IPS-20b (cell line): ENCODE data around the gene AP2A1.
"Not testable (repeated sequence)": the region's sequence is repeated elsewhere in the genome, so short reads cannot be mapped to it uniquely, and the experiment has no call there.

ENCODE experiments used
- H3K27ac ChIP-seq: one replicate; pipeline ENCODE4 v1.5.1; 2013; ENCODE audit warnings: low read length
- H3K27me3 ChIP-seq: 2 replicates; pipeline ENCODE4 v1.6.1; 2013; ENCODE audit warnings: mild to moderate bottlenecking, low read length, inconsistent platforms; ENCODE audit not compliant: insufficient read depth
- H3K36me3 ChIP-seq: 2 replicates; pipeline ENCODE4 v1.6.1; 2013; ENCODE audit warnings: low read depth, mild to moderate bottlenecking, inconsistent platforms, low read length, moderate library complexity; ENCODE audit not compliant: insufficient read depth
- H3K4me1 ChIP-seq: 2 replicates; pipeline ENCODE4 v1.6.1; 2013; ENCODE audit warnings: mild to moderate bottlenecking, control low read depth, inconsistent platforms, low read length, moderate library complexity; ENCODE audit not compliant: insufficient read depth
- H3K4me3 ChIP-seq: 2 replicates; pipeline ENCODE4 v1.5.1; 2013; ENCODE audit warnings: mild to moderate bottlenecking, low read length, inconsistent platforms
- H3K9ac ChIP-seq: 2 replicates; pipeline ENCODE4 v1.6.1; 2013; ENCODE audit warnings: low read depth, mild to moderate bottlenecking, inconsistent platforms, low read length, moderate library complexity
- H3K9me3 ChIP-seq: 2 replicates; pipeline ENCODE4 v1.6.1; 2013; ENCODE audit warnings: mild to moderate bottlenecking, low read depth, low read length, inconsistent platforms; ENCODE audit not compliant: insufficient read depth

The AP2A1 gene

DNA sequence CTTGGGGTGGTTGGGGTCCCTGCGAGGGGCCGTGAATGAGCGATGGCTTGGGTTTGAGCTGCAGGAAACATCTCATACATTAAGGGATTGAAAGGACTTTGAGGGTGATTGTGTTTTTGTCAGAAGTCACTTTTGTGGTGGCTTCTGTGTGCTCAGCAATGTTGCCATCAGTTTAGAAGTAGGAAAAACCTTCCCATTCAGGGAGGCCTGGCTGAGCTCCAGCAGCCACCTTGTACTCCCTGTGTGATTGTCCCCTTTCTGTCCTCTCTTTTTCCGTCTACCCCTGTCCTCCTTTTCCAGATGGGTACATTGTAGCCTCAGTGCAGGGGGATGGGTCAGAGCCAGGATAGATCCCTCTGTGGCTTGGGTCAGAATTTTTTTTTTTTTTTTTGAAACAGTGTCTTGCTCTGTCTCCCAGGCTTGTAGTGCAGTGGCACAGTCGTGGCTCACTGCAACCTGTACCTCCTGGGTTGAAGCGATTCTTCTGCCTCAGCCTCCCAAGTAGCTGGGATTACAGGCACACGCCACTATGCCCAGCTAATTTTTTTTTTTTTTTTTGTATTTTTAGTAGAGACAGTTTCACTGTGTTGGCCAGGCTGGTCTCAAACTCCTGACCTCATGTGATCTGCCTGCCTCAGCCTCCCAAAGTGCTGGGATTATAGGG is 52.8 kb downstream of the AP2A1 start:
- Histone ChIP-seq H3K9ac (peak overlapping the region; percentile 91; the same call in 1 of the 2 replicates), H3K4me3 (peak overlapping the region; percentile 88), H3K36me3 (peaks cover 24% of the 10 kb centered on the region)
- H3K9me3 ChIP-seq, H3K27me3 ChIP-seq, H3K4me1 ChIP-seq, H3K27ac ChIP-seq: not testable (repeated sequence)

GRCh38 chr19:49820125-49820524 is 53.3 kb downstream of the AP2A1 start:
- Histone ChIP-seq H3K27ac (no peak overlapping the region), H3K4me1 (no peaks in the 10 kb centered on the region; the same call in 1 of the 2 replicates)

GRCh38 chr19:49823472-49823871 is 56.7 kb downstream of the AP2A1 start:
- peaks cover 27% of the 10 kb centered on the region for H3K36me3 ChIP-seq
- no peaks in the 10 kb centered on the region for H3K27me3 ChIP-seq
- no peaks in the 10 kb centered on the region for H3K9me3 ChIP-seq
- H3K9ac ChIP-seq: no peak overlapping the region
- no peak overlapping the region for H3K27ac ChIP-seq
- no peak overlapping the region for H3K4me3 ChIP-seq
- no peaks in the 10 kb centered on the region; the same call in 1 of the 2 replicates for H3K4me1 ChIP-seq

More at GRCh38 chr19:49820125-49820524, 53.3 kb downstream of the AP2A1 start:
- Histone ChIP-seq H3K9ac (no peak overlapping the region), H3K36me3 (peaks cover 27% of the 10 kb centered on the region), H3K27me3 (no peaks in the 10 kb centered on the region), H3K9me3 (no peaks in the 10 kb centered on the region), H3K4me3 (no peak overlapping the region)

GRCh38 chr19:49824662-49825061 is 57.9 kb downstream of the AP2A1 start:
- Histone ChIP-seq H3K27ac (no peak overlapping the region), H3K4me3 (no peak overlapping the region), H3K9ac (no peak overlapping the region), H3K36me3 (peaks cover 31% of the 10 kb centered on the region), H3K9me3 (no peaks in the 10 kb centered on the region), H3K4me1 (no peaks in the 10 kb centered on the region), H3K27me3 (no peaks in the 10 kb centered on the region)

DNA sequence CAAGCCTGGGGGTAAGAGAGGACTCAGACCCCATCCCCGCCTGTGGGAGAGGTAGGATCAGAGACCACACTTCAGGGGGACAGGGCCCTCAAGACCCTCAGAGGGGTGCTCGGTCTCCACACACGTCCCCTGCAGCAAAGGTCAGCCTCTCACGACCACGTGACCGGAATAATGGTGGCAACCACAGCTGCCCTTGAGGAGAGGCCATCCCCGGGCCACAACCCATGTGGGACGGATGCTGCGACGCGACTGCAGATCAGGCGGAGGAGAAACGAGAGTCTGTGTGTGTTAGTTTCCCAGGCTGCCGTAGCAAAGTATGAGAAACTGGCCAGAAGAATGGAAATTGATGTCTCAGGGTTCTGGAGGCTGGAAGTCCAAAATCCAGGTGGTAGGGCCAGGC is 60.2 kb downstream of the AP2A1 start:
- H3K9ac ChIP-seq: no peak overlapping the region
- H3K9me3 ChIP-seq: no peaks in the 10 kb centered on the region
- H3K36me3 ChIP-seq: peaks cover 37% of the 10 kb centered on the region

GRCh38 chr19:49829200-49829599 is 62.4 kb downstream of the AP2A1 start:
- H3K4me3 ChIP-seq: no peak overlapping the region
- H3K27me3 ChIP-seq: no peaks in the 10 kb centered on the region
- H3K9ac ChIP-seq: no peak overlapping the region
- H3K27ac ChIP-seq: no peak overlapping the region
- H3K4me1 ChIP-seq: no peaks in the 10 kb centered on the region
- peaks cover 42% of the 10 kb centered on the region for H3K36me3 ChIP-seq
- no peaks in the 10 kb centered on the region for H3K9me3 ChIP-seq

More for the DNA sequence above, 60.2 kb downstream of the AP2A1 start:
- H3K27me3 ChIP-seq: no peaks in the 10 kb centered on the region
- H3K4me1 ChIP-seq: no peaks in the 10 kb centered on the region
- no peak overlapping the region for H3K27ac ChIP-seq
- no peak overlapping the region for H3K4me3 ChIP-seq

- no peaks in the 10 kb centered on the region for H3K4me1 ChIP-seq
- peaks cover 46% of the 10 kb centered on the region for H3K36me3 ChIP-seq
- H3K9me3 ChIP-seq: no peaks in the 10 kb centered on the region
- H3K27me3 ChIP-seq: no peaks in the 10 kb centered on the region
- H3K9ac ChIP-seq: no peak overlapping the region
- H3K4me3 ChIP-seq: no peak overlapping the region
- no peak overlapping the region for H3K27ac ChIP-seq
These were observed 62.9 kb downstream of the AP2A1 start for GRCh38 chr19:49829721-49830120.

GRCh38 chr19:49830766-49831165 is 64.0 kb downstream of the AP2A1 start:
- Histone ChIP-seq H3K9me3 (no peaks in the 10 kb centered on the region), H3K4me1 (no peaks in the 10 kb centered on the region), H3K27me3 (no peaks in the 10 kb centered on the region), H3K36me3 (peaks cover 53% of the 10 kb centered on the region), H3K9ac (no peak overlapping the region), H3K27ac (no peak overlapping the region), H3K4me3 (no peak overlapping the region)

- Histone ChIP-seq H3K9ac (no peak overlapping the region), H3K36me3 (peaks cover 59% of the 10 kb centered on the region), H3K4me1 (no peaks in the 10 kb centered on the region)
These were observed 64.8 kb downstream of the AP2A1 start for GRCh38 chr19:49831592-49831991.

GRCh38 chr19:49832556-49832955 is 65.8 kb downstream of the AP2A1 start:
- no peak overlapping the region for H3K4me3 ChIP-seq
- no peak overlapping the region for H3K27ac ChIP-seq
- no peak overlapping the region for H3K9ac ChIP-seq
- no peaks in the 10 kb centered on the region for H3K9me3 ChIP-seq
- no peaks in the 10 kb centered on the region for H3K27me3 ChIP-seq
- H3K4me1 ChIP-seq: no peaks in the 10 kb centered on the region
- peaks cover 66% of the 10 kb centered on the region for H3K36me3 ChIP-seq

More at GRCh38 chr19:49831592-49831991, 64.8 kb downstream of the AP2A1 start:
- Histone ChIP-seq H3K27me3 (no peaks in the 10 kb centered on the region), H3K9me3 (no peaks in the 10 kb centered on the region), H3K4me3 (no peak overlapping the region), H3K27ac (no peak overlapping the region)

DNA sequence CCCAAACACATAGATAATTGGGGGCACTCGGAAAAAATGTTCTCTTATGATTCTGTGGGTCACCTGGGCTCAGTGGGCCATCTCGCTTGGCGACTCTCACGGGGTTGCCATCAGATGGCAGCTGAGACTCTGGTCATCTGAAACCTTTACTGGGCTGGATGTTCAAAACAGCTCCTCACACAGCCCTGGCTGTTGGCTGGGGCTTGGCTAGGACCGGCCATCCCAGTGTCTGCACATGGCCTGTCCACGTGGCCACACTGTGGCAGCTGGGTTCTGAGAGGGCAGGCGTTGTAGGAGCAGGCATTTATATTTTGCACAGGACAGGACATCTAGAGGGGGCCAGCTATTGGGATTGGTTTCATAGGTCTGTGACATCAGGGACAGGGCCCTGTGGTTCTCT is 66.8 kb downstream of the AP2A1 start:
- Histone ChIP-seq H3K27me3 (no peaks in the 10 kb centered on the region), H3K9ac (no peak overlapping the region), H3K9me3 (no peaks in the 10 kb centered on the region), H3K4me3 (no peak overlapping the region), H3K36me3 (peaks cover 76% of the 10 kb centered on the region), H3K4me1 (no peaks in the 10 kb centered on the region), H3K27ac (no peak overlapping the region)

- Histone ChIP-seq H3K4me3 (no peak overlapping the region), H3K9me3 (no peaks in the 10 kb centered on the region), H3K4me1 (no peaks in the 10 kb centered on the region), H3K27ac (no peak overlapping the region), H3K36me3 (peaks cover 82% of the 10 kb centered on the region), H3K27me3 (no peaks in the 10 kb centered on the region), H3K9ac (no peak overlapping the region)
These were observed 68.8 kb downstream of the AP2A1 start for GRCh38 chr19:49835562-49835961.
